H9 (cell line): ENCODE data around the gene STOX2. TPM values are rescaled to one million over a fixed set of nuclear protein-coding genes. Genes with fewer than 3 reads are reported as not detected.

Source experiments
- DNase-seq: peaks from one replicate; pipeline ENCODE4 v3.0.0-alpha.2; 2017
- H2AFZ ChIP-seq: one replicate; pipeline ENCODE4 v1.6.1; 2013; ENCODE audit warnings: mild to moderate bottlenecking, low read length, control low read depth, moderate library complexity
- H2AK5ac ChIP-seq: 2 replicates; pipeline ENCODE4 v1.6.1; 2013; ENCODE audit warnings: low read length, control low read depth, mixed read lengths; ENCODE audit not compliant: insufficient read length
- H2BK120ac ChIP-seq: one replicate; pipeline ENCODE4 v1.6.1; 2013; ENCODE audit warnings: low read depth, mild to moderate bottlenecking, low read length, control low read depth, inconsistent platforms; ENCODE audit not compliant: poor library complexity, severe bottlenecking
- H2BK12ac ChIP-seq: 2 replicates; pipeline ENCODE4 v1.6.1; 2013; ENCODE audit warnings: low read length, control low read depth, mixed read lengths, low read depth; ENCODE audit not compliant: insufficient read length
- H2BK15ac ChIP-seq: 2 replicates; pipeline ENCODE4 v1.6.1; 2013; ENCODE audit warnings: low read depth, low read length, control low read depth
- H2BK20ac ChIP-seq: one replicate; pipeline ENCODE4 v1.6.1; 2013; ENCODE audit warnings: low read depth, mild to moderate bottlenecking, low read length, control low read depth, inconsistent platforms; ENCODE audit not compliant: poor library complexity, severe bottlenecking
- H2BK5ac ChIP-seq: 2 replicates; pipeline ENCODE4 v1.6.1; 2013; ENCODE audit warnings: low read length, control low read depth, mixed read lengths; ENCODE audit not compliant: insufficient read length
- H3K14ac ChIP-seq: 2 replicates; pipeline ENCODE4 v1.6.1; 2013; ENCODE audit warnings: low read length, control low read depth; ENCODE audit not compliant: insufficient read depth
- H3K18ac ChIP-seq: 2 replicates; pipeline ENCODE4 v1.6.1; 2013; ENCODE audit warnings: low read depth, mild to moderate bottlenecking, mixed read lengths, low read length, control low read depth; ENCODE audit not compliant: insufficient read length
- H3K23ac ChIP-seq: 2 replicates; pipeline ENCODE4 v1.6.1; 2013; ENCODE audit warnings: low read length, control low read depth, mixed read lengths, low read depth; ENCODE audit not compliant: insufficient read length
- H3K23me2 ChIP-seq: 2 replicates; pipeline ENCODE4 v1.6.1; 2013; ENCODE audit warnings: low read depth, mild to moderate bottlenecking, mixed read lengths, low read length, control low read depth; ENCODE audit not compliant: insufficient read length, poor library complexity, severe bottlenecking
- H3K27ac ChIP-seq: 2 replicates; pipeline ENCODE4 v1.5.1; 2013; ENCODE audit warnings: low read length, control low read depth, mixed read lengths, low read depth; ENCODE audit not compliant: insufficient read length
- H3K27me3 ChIP-seq: 2 replicates; pipeline ENCODE4 v1.6.1; 2013; ENCODE audit warnings: low read length, control low read depth, inconsistent platforms; ENCODE audit not compliant: insufficient read depth
- H3K4ac ChIP-seq: 2 replicates; pipeline ENCODE4 v1.6.1; 2013; ENCODE audit warnings: low read depth, mild to moderate bottlenecking, control low read depth, inconsistent platforms, low read length, moderate library complexity
- H3K4me1 ChIP-seq: 2 replicates; pipeline ENCODE4 v1.6.1; 2013; ENCODE audit warnings: low read length, control low read depth, inconsistent platforms; ENCODE audit not compliant: insufficient read depth
- H3K4me2 ChIP-seq: 2 replicates; pipeline ENCODE4 v1.6.1; 2013; ENCODE audit warnings: low read length, control low read depth, mixed read lengths; ENCODE audit not compliant: insufficient read length, insufficient read depth
- H3K56ac ChIP-seq: 2 replicates; pipeline ENCODE4 v1.6.1; 2013; ENCODE audit warnings: low read depth, mild to moderate bottlenecking, mixed read lengths, low read length, control low read depth; ENCODE audit not compliant: insufficient read length
- H3K79me1 ChIP-seq: 2 replicates; pipeline ENCODE4 v1.6.1; 2013; ENCODE audit warnings: low read depth, mild to moderate bottlenecking, moderate library complexity, low read length, control low read depth, inconsistent platforms; ENCODE audit not compliant: insufficient read depth, poor library complexity, severe bottlenecking
- H3K79me2 ChIP-seq: 2 replicates; pipeline ENCODE4 v1.6.1; 2013; ENCODE audit warnings: low read length, control low read depth, inconsistent platforms; ENCODE audit not compliant: insufficient read depth
- H3K9ac ChIP-seq: 2 replicates; pipeline ENCODE4 v1.6.1; 2013; ENCODE audit warnings: low read length, control low read depth, mixed read lengths; ENCODE audit not compliant: insufficient read length; ENCODE audit errors: extremely low read depth
- H3K9me3 ChIP-seq: one replicate; pipeline ENCODE4 v1.6.1; 2013; ENCODE audit warnings: low read depth, low read length, inconsistent platforms; ENCODE audit not compliant: control insufficient read depth
- H3T11ph ChIP-seq: one replicate; pipeline ENCODE4 v1.6.1; 2013; ENCODE audit warnings: mild to moderate bottlenecking, low read length, control low read depth, inconsistent platforms
- H4K20me1 ChIP-seq: one replicate; pipeline ENCODE4 v1.6.1; 2013; ENCODE audit not compliant: control insufficient read depth, insufficient read length, insufficient read depth
- H4K5ac ChIP-seq: 2 replicates; pipeline ENCODE4 v1.6.1; 2013; ENCODE audit warnings: low read depth, mild to moderate bottlenecking, mixed read lengths, low read length, control low read depth; ENCODE audit not compliant: insufficient read length
- H4K8ac ChIP-seq: replicated peaks from 2 replicates; pipeline ENCODE4 v1.6.1; 2013; ENCODE audit warnings: low read length, control low read depth, mixed read lengths, low read depth; ENCODE audit not compliant: insufficient read length
- H4K91ac ChIP-seq: 2 replicates; pipeline ENCODE4 v1.6.1; 2013; ENCODE audit warnings: low read depth, mild to moderate bottlenecking, moderate library complexity, mixed read lengths, low read length, control low read depth; ENCODE audit not compliant: insufficient read length
- H3K27ac Mint-ChIP-seq, 3 experiments: 2 replicates in 2 of 3; 3 replicates in 1 of 3; pipeline ENCODE4 v1.8.0; 2020 to 2021; ENCODE audit warnings: mixed read lengths in 3 of 3, mild to moderate bottlenecking in 1 of 3, moderate library complexity in 1 of 3
- H3K27me3 Mint-ChIP-seq: 2 replicates; pipeline ENCODE4 v1.8.0; 2021; ENCODE audit warnings: low read depth, mild to moderate bottlenecking, moderate library complexity, mixed read lengths
- H3K36me3 Mint-ChIP-seq, 3 experiments: 2 replicates in 2 of 3; 3 replicates in 1 of 3; pipeline ENCODE4 v1.8.0; 2020 to 2021; ENCODE audit warnings: low read depth in 3 of 3, mixed read lengths in 3 of 3; ENCODE audit not compliant: insufficient read depth in 1 of 3
- H3K4me1 Mint-ChIP-seq, 2 experiments: 2 replicates each; pipeline ENCODE4 v1.8.0; 2020; ENCODE audit warnings: mixed read lengths in 2 of 2
- H3K4me3 Mint-ChIP-seq, 2 experiments: 2 replicates in 1 of 2; 3 replicates in 1 of 2; pipeline ENCODE4 v1.8.0; 2020 to 2021; ENCODE audit warnings: mild to moderate bottlenecking in 2 of 2, mixed read lengths in 2 of 2, moderate library complexity in 1 of 2
- H3K9me3 Mint-ChIP-seq, 2 experiments: 2 replicates in 1 of 2; 3 replicates in 1 of 2; pipeline ENCODE4 v1.8.0; 2020; ENCODE audit warnings: mild to moderate bottlenecking in 2 of 2, mixed read lengths in 2 of 2, moderate library complexity in 1 of 2
- WGBS: extraction: QIAGEN DNeasy Blood & Tissue Kit; methylation state at CpG from one replicate; pipeline ENCODE4 v1.1.7; 2013; ENCODE audit warnings: missing lambda C conversion rate, low lambda C conversion rate, mixed read lengths; ENCODE audit not compliant: insufficient read length; ENCODE audit errors: extremely low coverage; 5-methylcytosine and 5-hydroxymethylcytosine counted together
- total RNA-seq: library from RNA; stranded (reverse); gene quantifications from 2 replicates; pipeline ENCODE4 v1.2.1, GENCODE V29; 2021
- TF ChIP-seq, protein P1 (sequence below): fragments of 200-600 bp; sonication (generic); conservative IDR thresholded peaks from 3 replicates; pipeline ENCODE4 v1.8.0; 2021; ENCODE audit warnings: antibody characterized with exemption, mild to moderate bottlenecking

Gene STOX2
- total RNA-seq, 1 experiment from 2014 or later = 28.2 TPM

GRCh38 chr4:184012937-184013336, 107.8 kb downstream of the STOX2 start:
- Histone ChIP-seq H3K4ac (no peak overlapping the region), H2BK15ac (no peak overlapping the region), H3K4me2 (no peak overlapping the region), H3T11ph (no peak overlapping the region), H3K79me2 (no peaks in the 10 kb centered on the region), H2AK5ac (no peak overlapping the region), H3K56ac (no peak overlapping the region), H4K5ac (no peak overlapping the region), H3K14ac (no peak overlapping the region), H2BK5ac (no peak overlapping the region), H2AFZ (no peak overlapping the region), H3K9ac (no peak overlapping the region), H3K27me3 (no peaks in the 10 kb centered on the region), H3K9me3 (no peaks in the 10 kb centered on the region), H2BK12ac (no peak overlapping the region), H4K8ac (no peak overlapping the region), H2BK120ac (no peak overlapping the region), H3K18ac (no peak overlapping the region), H3K23ac (no peak overlapping the region), H3K27ac (no peak overlapping the region), H3K23me2 (no peaks in the 10 kb centered on the region), H2BK20ac (no peak overlapping the region), H4K91ac (no peak overlapping the region), H4K20me1 (no peaks in the 10 kb centered on the region), H3K79me1 (no peaks in the 10 kb centered on the region), H3K4me1 (no peaks in the 10 kb centered on the region)
- DNase-seq = no peak
- WGBS = no CpG with 5 or more reads among the region's 3 CpGs
- Mint-ChIP-seq H3K4me1 (peaks cover 7 to 8% of the 10 kb centered on the region in 2 experiments), H3K27me3 (no peaks in the 10 kb centered on the region), H3K27ac (peak overlapping the region in 1 of 3 experiments; percentile 86; a peak in 3 of 7 replicates), H3K4me3 (no peak overlapping the region), H3K36me3 (peaks cover 13 to 32% (median 18%) of the 10 kb centered on the region in 3 experiments; a peak in 5 of 7 replicates), H3K9me3 (no peaks in the 10 kb centered on the region)
- TF ChIP-seq, protein P1, sequence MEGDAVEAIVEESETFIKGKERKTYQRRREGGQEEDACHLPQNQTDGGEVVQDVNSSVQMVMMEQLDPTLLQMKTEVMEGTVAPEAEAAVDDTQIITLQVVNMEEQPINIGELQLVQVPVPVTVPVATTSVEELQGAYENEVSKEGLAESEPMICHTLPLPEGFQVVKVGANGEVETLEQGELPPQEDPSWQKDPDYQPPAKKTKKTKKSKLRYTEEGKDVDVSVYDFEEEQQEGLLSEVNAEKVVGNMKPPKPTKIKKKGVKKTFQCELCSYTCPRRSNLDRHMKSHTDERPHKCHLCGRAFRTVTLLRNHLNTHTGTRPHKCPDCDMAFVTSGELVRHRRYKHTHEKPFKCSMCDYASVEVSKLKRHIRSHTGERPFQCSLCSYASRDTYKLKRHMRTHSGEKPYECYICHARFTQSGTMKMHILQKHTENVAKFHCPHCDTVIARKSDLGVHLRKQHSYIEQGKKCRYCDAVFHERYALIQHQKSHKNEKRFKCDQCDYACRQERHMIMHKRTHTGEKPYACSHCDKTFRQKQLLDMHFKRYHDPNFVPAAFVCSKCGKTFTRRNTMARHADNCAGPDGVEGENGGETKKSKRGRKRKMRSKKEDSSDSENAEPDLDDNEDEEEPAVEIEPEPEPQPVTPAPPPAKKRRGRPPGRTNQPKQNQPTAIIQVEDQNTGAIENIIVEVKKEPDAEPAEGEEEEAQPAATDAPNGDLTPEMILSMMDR = no peak
